GM19025 (cell line): ENCODE data around the gene DCHS2.
"Not testable (repeated sequence)": the region's sequence is repeated elsewhere in the genome, so short reads cannot be mapped to it uniquely, and the experiment has no call there.

ENCODE experiments used
- ATAC-seq: cut with Tn5 transposase; IDR thresholded peaks from one replicate; pipeline ENCODE4 v1.9.1; 2021; ENCODE audit warnings: mild to moderate bottlenecking, low read depth, moderate library complexity; ENCODE audit not compliant: unreplicated experiment

Gene DCHS2

DNA sequence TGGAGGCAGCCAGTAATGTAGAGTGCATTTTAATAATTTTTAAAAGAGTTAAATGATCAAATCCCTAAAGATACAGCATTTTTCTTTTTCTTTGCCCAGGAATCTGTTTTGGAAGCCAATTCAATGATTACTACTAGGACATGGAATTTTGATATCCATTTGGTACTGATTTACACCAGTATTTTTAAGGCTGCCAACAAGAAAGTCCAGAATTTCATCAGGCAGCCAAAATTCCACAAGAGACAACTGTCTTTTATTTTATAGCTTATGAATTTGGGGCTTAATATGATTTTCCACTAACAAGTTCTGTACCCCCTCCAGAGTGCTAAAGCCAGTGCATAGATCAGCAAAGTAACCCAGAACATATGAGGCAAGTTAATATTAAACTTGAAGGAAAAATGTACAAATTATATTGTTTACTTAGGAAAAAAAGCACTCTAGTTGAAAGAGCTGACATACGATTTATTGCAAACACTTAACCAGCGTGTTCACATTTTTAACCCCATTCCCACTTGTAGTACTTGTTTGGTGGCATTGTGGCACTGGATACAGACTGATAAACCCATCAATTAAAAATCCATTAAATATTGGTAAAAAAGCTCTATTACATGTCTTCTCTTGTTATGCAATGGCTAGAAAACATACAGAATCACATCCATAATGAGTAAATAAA lies 259.7 kb downstream of the DCHS2 start:
- no peak for ATAC-seq

DNA sequence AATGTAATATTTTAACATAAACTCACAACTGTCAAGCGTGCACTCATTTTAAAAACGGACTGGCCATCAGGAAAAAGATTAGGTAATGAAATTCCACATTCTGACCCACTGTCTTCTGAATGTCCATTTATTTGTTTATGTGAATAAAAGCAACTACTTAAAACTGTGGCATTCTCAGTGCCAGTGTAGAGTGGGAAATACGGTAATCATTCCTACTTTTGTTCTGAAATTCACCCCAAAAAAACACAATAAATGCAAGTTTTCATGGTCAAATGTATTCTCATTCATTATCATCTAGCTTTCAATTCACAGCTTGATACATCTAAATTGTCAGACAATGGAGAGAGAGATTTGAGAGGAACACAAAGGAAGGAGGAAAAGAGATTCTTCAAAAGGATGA lies 260.9 kb downstream of the DCHS2 start:
- ATAC-seq = no peak

DNA sequence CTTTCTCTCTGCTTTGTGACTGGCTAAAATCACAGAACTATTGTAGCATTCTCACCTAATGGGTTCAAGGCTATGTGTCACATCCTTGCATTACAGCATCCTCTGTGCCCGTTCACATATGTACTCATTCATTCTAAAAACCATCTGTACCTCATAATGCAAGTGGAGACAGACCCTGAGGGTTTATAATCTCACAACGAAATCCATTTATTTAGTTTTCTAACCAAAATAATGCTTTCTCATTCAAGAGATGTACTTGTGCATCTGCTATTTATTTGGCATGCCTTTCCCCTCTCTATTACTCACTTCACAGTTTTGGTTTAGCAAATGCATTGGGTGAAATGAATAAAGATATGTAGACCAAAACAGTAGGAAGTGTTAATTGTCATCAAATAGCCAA lies 261.5 kb downstream of the DCHS2 start:
- ATAC-seq = no peak

DNA sequence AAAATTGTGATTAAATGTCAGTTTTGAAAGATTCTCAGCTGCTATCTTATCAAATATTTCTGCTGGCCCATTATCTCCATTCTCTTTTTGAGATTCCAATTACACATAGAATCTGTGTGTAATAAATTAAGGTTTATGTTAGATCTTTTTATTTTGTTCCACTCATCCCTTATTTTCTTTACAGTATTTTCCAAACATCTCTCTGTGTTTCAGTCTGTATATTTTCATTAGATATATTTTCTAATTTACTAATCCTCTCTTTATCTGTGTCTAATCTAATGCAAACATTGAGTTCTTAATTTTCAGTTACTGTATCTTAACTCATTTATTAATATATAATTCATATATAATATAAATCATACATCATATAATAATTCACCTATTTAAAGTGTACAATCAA lies 268.7 kb downstream of the DCHS2 start:
- no peak for ATAC-seq

DNA sequence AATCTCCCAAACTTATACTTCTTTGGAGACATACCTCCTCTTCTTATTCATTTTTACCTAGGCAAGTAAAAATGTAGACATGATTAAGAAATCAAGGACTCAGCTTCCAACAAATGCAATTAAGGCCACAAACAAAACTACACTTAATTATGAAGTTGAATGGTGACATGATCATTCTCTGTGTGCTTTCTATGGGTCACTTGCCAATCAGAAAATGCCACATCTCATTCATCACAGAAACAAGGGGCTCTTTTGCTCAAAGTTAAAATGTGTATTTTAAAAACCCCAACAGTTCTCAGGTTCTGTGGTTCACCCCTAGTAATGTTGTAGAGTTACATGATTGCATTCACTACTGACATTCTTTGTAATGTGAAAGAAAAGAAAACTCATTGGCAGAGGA lies 273.5 kb downstream of the DCHS2 start:
- no peak for ATAC-seq

DNA sequence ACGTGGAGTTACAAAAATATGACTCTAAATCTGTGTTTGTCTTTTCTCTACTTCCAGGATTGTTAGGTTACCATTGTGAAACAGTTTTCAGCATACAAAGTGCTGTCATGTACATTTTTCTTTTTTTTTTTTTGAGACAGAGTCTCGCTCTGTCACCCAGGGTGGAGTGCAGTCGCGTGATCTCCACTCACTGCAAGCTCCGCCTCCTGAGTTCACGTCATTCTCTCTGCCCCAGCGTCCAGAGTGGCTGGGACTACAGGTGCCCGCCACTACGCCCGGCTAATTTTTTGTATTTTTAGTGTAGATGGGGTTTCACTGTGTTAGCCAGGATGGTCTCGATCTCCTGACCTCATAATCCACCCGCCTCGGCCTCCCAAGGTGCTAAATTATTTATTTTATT lies 274.2 kb downstream of the DCHS2 start:
- not testable (repeated sequence) for ATAC-seq

DNA sequence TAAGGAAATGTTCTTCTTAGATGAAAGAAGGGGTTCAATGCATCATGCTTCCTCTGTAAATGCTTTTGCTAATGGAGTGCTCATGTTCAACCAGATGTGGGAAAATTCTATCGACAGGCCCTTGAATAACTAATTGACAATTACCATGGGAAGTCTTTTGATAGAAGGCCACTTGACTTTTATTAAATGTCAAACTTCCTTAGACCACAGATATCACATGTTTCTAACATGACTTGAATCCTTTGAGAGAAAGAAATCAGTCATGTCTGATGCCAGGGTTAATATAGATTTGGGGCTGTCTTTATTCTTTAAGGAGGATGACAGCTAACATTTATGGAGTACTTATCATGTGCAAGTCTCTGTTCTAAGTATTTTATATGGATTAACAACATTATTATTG lies 280.1 kb downstream of the DCHS2 start:
- ATAC-seq = no peak

DNA sequence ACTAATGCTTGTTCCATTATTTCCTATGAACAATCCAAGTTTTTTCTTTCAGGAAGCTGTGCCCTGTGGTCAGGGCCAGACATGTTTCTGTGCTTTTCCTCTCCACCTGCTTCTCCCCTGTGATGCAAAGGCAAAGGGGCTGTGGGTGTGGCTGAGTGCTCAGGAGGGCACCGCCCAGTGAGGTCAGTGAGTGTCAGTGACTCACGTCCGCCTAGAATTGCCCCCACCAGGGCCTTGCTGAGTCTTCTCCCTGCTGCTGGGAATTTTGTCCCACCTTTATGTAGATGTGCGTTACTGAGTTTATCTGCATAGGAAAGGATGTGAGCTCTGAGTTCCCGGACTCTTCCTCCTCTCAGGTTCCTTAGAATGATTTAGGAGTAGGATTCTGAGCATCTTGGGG lies 283.2 kb downstream of the DCHS2 start:
- no peak for ATAC-seq

DNA sequence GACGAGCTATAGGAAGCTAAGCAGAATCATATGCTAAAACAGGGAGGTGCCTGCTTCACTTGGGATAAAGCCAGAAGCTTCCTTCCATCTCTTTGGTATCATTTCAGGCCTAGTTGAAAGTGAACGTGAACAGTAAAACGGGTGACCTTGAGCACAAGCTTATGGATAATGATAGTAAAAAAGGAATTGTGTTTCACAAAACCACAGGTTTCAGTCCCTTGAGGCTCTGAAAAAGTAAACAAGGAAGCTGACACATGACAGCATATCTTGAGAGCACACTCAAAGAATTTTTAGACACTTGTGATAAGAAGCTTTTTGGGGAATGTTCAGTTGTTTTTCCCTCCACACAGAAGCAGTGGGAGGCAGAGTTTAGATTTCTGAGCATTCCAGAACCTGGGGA lies 286.1 kb downstream of the DCHS2 start:
- ATAC-seq = no peak

DNA sequence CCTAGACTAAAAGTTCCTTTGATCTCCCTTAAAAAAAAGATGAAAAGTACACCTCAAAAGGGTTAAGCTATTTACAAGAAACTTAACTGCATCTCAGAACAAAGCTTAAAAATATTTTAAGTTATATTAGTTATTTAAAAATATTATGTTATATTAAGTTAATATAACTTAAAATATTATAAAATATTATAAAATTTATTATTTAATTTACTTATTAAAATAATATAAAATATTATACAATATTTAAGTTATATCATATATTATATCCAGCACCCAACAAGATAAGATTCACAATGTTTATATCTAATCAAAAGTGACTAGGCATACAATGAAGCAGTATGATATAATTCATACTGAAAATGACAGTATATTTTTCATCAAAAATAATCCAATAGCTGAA lies 296.9 kb downstream of the DCHS2 start:
- ATAC-seq = no peak

DNA sequence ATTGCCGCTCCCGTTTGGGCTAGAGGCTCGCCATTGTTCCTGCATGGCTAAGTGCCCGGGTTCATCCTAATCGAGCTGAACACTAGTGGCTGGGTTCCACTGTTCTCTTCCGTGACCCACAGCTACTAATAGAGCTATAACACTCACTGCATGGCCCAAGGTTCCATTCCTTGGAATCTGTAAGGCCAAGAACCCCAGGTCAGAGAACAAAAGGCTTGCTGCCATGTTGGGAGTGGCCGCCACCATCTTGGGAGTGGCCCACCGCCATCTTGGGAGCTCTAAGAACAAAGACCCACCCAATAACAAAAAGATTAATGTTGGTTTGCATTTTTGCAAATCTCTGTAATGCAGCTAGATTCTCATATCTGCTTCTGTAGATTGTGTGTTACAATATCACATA lies 299.0 kb downstream of the DCHS2 start:
- ATAC-seq = no peak

DNA sequence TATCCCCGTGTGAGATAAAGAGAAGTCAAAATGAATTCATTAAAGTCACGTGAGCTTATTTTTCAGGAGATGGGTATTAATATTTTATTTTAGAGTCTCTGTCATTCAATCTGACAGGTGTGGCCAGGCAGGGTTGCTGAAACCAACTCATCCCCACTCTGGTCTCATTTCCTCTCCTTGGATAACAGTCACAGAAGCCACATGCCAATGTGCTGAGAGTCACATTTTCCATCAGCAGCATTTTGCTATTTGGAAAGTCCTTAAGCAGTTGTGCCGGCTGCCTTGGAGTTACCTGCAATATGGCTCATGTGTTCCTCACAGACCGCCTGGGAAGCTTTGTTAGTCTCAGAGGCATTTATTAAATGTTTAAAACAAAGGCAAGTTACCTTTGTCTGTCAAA lies 302.3 kb downstream of the DCHS2 start:
- no peak for ATAC-seq

DNA sequence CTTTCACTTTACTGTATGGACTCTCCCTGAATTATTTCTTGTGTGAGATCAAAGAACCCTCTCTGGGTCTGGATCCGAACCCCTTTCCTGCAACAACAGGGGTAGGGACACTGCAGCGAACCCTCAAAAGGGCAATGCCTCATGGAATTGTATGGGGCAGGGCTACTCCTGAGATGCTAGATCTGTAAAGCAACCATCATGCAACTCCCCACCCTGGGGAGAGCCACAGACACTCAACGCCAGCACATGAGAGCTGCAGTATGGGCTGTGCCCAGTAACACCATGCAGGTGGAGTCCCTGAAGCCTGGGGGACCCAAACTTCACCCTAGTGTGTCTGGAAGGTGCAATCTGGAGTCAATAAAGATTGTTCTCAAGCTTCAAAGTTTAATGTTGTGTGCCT lies 304.7 kb downstream of the DCHS2 start:
- no peak for ATAC-seq

DNA sequence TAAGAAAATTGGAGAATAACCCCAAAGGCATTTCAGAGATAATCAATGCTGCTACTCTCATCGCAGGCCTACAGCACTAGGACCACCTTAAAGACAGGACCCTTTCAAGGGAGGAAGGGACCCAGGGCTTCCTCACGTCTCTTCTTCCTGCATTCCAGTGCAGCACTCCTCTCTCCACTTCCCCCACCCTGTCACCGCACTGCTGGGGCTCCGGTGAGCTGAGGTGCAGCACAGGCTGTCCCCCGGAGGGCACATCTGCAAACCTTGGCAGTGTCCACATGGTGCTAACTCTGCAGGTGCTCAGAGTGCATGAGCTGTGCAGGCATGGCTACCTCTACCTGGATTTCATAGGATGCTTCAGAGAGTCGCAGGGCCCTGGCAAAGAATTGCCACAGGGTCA lies 305.6 kb downstream of the DCHS2 start:
- ATAC-seq = no peak

DNA sequence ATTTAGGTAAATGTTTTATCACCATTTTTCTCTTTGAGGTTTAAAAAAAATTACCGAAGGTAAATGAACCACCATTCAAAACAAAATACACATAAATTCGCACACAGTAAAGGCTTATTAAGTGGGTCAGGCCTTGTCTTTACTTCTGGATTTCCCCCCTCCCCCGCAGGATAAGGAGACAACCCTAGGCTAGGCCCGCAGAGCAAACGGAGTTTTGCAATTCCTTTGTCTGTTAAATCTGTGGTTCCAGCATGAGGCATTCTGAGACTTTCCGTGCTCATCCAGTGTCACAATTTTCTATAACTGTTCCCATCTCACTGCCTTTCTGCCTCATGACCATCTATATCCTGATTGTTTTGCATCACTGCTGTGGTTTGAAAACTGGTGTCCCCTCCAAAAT lies 307.4 kb downstream of the DCHS2 start:
- no peak for ATAC-seq

DNA sequence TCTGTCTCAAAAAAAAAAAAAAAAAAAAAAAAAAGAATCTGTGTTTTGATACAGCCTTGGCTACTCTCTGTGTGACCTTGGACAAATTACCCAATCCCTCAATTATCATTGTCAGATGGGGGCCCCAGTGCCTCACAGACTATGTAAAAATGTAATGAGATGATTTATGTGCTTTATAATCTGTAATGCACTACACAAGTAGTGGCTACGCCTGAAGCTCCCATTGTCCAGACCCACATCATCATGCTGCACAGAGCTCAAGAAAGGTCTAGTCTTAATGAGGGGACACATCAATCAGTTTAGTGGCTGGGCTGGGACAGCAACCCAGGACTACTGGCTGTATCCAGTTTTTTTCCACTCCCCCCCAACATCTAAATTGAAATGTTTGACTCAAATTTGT lies 308.3 kb downstream of the DCHS2 start:
- no peak for ATAC-seq
